ENCODE data around the gene PDE4C. TPM values are rescaled to one million over a fixed set of nuclear protein-coding genes. Genes with fewer than 3 reads are reported as not detected.

Gene PDE4C
- total and polyA plus RNA-seq, 10 donors: 0.07 to 7.6 (median 1.8) TPM

DNA sequence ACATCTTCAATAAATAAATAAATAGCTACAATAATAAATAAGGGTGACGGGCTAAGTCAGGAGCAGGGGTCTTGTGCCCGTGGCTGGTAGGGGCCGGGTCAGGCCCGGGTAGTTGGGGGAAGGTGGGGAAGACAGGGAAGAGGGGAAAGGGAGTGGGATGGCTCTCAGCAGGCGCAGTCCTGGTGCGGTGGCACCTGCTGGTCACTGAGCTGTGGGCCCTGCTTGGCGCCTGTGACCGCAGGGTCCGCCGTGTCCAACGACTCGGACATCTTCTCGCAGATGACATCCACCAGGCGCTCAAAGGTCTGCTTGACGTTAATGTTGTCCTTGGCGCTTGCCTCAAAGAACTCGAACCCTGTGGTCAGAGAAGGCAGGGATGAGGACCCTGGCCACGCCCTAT is 28.9 kb downstream of the PDE4C start:
- Histone ChIP-seq H3K27ac (no peak overlapping the region), H3K27me3 (replicated peaks in 1 of 7) (no peaks in the 10 kb centered on the region), H3K4me3 (no peak overlapping the region), H3K36me3 (peaks cover 0 to 69% (median 33%) of the 10 kb centered on the region in 6 donors), H3K9me3 (no peaks in the 10 kb centered on the region), H3K4me1 (peaks cover 12 to 43% (median 20%) of the 10 kb centered on the region in 6 donors)
- 91 to 97% (median 92%) methylated on average over 15 to 18 of the region's 18 CpGs for WGBS, 5 donors
- intact Hi-C loops (cut with DNase I; ENCODE audit: low total_unique reads): no loop called here
- TF ChIP-seq POLR2A (IDR thresholded peaks at IDR 0.05) (no peak), POLR2AphosphoS5 (IDR thresholded peaks at IDR 0.05) (peak in 1 of 3 donors; percentile 4)
- TF ChIP-seq, protein P1, sequence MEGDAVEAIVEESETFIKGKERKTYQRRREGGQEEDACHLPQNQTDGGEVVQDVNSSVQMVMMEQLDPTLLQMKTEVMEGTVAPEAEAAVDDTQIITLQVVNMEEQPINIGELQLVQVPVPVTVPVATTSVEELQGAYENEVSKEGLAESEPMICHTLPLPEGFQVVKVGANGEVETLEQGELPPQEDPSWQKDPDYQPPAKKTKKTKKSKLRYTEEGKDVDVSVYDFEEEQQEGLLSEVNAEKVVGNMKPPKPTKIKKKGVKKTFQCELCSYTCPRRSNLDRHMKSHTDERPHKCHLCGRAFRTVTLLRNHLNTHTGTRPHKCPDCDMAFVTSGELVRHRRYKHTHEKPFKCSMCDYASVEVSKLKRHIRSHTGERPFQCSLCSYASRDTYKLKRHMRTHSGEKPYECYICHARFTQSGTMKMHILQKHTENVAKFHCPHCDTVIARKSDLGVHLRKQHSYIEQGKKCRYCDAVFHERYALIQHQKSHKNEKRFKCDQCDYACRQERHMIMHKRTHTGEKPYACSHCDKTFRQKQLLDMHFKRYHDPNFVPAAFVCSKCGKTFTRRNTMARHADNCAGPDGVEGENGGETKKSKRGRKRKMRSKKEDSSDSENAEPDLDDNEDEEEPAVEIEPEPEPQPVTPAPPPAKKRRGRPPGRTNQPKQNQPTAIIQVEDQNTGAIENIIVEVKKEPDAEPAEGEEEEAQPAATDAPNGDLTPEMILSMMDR (IDR thresholded peaks at IDR 0.05 in 8 of 11, conservative IDR thresholded peaks at IDR 0.05 in 3 of 11): no peak
- DNase-seq: no peak

DNA sequence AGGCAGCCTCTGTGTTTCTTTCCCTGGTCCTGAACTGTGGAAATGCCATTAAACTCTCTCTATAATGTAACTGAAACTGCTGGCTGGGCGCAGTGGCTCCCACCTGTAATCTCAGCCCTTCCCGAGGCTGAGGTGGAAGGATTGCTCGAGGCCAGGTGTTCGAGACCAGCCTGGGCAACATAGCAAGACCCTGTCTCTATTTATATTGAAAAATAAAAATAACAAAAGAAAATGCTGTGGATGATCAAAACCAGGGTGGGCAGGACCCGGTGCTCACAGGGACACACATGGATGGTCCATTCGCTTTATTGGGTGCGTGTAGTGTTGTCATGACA is 29.8 kb downstream of the PDE4C start:
- no peak overlapping the region for H3K4me3 ChIP-seq
- H3K36me3 ChIP-seq: peaks cover 0 to 61% (median 33%) of the 10 kb centered on the region in 6 donors
- no peak for DNase-seq
- WGBS, 5 donors: 77 to 98% (median 89%) methylated on average over 7 of the region's 7 CpGs
- no peaks in the 10 kb centered on the region for H3K9me3 ChIP-seq
- intact Hi-C loops (cut with DNase I; ENCODE audit: low total_unique reads): no loop called here
- H3K4me1 ChIP-seq: peaks cover 15 to 45% (median 24%) of the 10 kb centered on the region in 6 donors
- TF ChIP-seq POLR2AphosphoS5 (IDR thresholded peaks at IDR 0.05) (no peak), POLR2A (IDR thresholded peaks at IDR 0.05) (no peak)
- TF ChIP-seq, protein P1 (IDR thresholded peaks at IDR 0.05 in 8 of 11, conservative IDR thresholded peaks at IDR 0.05 in 3 of 11): no peak
- peak overlapping the region in 1 of 8 donors; percentile 33 for H3K27ac ChIP-seq
- H3K27me3 ChIP-seq (replicated peaks in 1 of 7): no peaks in the 10 kb centered on the region

DNA sequence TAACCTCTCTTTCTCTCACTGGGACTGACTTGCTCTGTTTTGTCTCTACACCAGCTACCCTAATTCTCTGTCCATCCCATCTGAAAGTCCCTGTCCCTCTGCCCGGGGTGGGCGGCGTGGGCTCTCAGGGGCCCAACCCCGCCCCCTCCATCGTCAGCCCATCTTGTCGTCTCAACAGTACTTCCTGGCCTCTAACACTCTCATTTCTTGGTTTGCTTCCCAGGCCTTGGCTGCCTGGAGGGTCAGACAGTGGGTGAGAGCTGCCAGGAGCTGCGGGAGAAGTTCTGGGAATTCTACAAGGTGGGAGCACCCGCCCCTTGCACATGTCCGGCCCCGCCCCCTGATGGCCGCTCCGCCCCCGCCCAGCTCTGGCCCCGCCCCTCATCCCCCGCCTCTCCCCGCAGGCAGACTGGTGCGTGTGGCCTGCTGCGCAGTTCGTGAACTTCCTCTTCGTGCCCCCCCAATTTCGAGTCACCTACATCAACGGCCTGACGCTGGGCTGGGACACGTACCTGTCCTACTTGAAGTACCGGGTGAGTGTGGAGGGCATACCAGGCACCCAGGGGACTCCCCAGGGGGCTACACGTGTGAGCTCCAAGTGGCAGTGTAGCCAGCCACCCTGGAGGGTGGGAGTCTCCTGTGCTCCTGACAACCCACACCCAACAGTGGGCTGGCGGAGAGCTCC is 31.5 kb downstream of the PDE4C start:
- no peaks in the 10 kb centered on the region for H3K27me3 ChIP-seq (replicated peaks in 1 of 7)
- WGBS, 5 donors: 15 to 35% (median 21%) methylated on average over 9 to 27 of the region's 27 CpGs
- peaks cover 0 to 48% (median 30%) of the 10 kb centered on the region in 6 donors for H3K36me3 ChIP-seq
- H3K4me1 ChIP-seq: peaks cover 16 to 44% (median 26%) of the 10 kb centered on the region in 6 donors
- peak overlapping the region in 7 of 8 donors; percentile 4 to 98 (median 86) for H3K27ac ChIP-seq
- peak; percentile 86 for DNase-seq
- H3K4me3 ChIP-seq: peak overlapping the region in 6 of 8 donors; percentile 17 to 93 (median 75)
- TF ChIP-seq POLR2AphosphoS5 (IDR thresholded peaks at IDR 0.05): peak; percentile 11 to 35 (median 24)
- TF ChIP-seq, protein P1 (IDR thresholded peaks at IDR 0.05 in 8 of 11, conservative IDR thresholded peaks at IDR 0.05 in 3 of 11): no peak
- H3K9me3 ChIP-seq: no peaks in the 10 kb centered on the region
- intact Hi-C loops (cut with DNase I; ENCODE audit: low total_unique reads): no loop called here

DNA sequence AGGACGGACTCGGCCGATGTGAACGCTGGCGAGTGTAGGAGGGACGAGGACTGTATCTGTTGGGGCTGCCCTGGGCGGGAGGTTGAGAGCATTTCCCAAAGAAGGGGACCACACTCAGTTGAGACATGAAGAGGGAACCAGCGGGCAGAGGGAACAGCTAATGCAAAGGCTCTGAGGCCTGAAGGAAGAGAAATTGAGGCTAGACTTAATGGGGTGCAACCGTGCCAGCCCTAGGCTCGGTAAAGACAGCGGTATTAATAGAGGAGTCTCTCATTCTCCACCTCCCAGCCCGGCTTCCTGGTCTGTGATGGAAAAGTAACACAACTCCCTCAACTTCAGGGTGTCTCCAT is 32.1 kb downstream of the PDE4C start:
- Histone ChIP-seq H3K36me3 (peaks cover 0 to 43% (median 26%) of the 10 kb centered on the region in 6 donors), H3K4me3 (peak overlapping the region in 6 of 8 donors; percentile 60 to 93 (median 77))
- intact Hi-C loops (cut with DNase I; ENCODE audit: low total_unique reads): no loop called here

More for the DNA sequence above, 32.1 kb downstream of the PDE4C start:
- H3K27ac ChIP-seq: peak overlapping the region in 6 of 8 donors; percentile 58 to 98 (median 90)
- no peaks in the 10 kb centered on the region for H3K9me3 ChIP-seq
- 48 to 67% (median 57%) methylated on average over 12 of the region's 12 CpGs for WGBS, 5 donors
- DNase-seq: no peak
- no peaks in the 10 kb centered on the region for H3K27me3 ChIP-seq (replicated peaks in 1 of 7)
- no peak for TF ChIP-seq POLR2A (IDR thresholded peaks at IDR 0.05)
- TF ChIP-seq, protein P1 (IDR thresholded peaks at IDR 0.05 in 8 of 11, conservative IDR thresholded peaks at IDR 0.05 in 3 of 11): no peak
- peaks cover 16 to 46% (median 26%) of the 10 kb centered on the region in 6 donors for H3K4me1 ChIP-seq
